Stomach (tissue), 9 donors: ENCODE data around the gene USP35. TPM values are rescaled to one million over a fixed set of nuclear protein-coding genes. Genes with fewer than 3 reads are reported as not detected.
"Not testable (repeated sequence)": the region's sequence is repeated elsewhere in the genome, so short reads cannot be mapped to it uniquely, and the experiment has no call there.

Experiments
- DNase-seq, 2 donors: peaks; one replicate each; pipeline versions ENCODE4 v3.0.0 to v3.0.0-alpha.2; 2013 to 2019
- H3K27ac ChIP-seq, 5 donors: fragments of 200-600 bp in 4 of 5; sonication (generic) in 4 of 5; one replicate each; pipeline ENCODE4 v1.5.1; 2013 to 2019; ENCODE audit warnings: mild to moderate bottlenecking in 1 of 5, moderate library complexity in 1 of 5
- H3K27me3 ChIP-seq, 3 donors: fragments of 200-600 bp; sonication (generic); one replicate each; pipeline ENCODE4 v1.5.1; 2017 to 2019; ENCODE audit warnings: mixed run types in 1 of 3
- H3K36me3 ChIP-seq, 4 donors: fragments of 200-600 bp; sonication (generic); 1 replicate in 3 of 4; 2 replicates in 1 of 4; pipeline ENCODE4 v1.5.1; 2016 to 2019
- H3K4me1 ChIP-seq, 4 donors: fragments of 200-600 bp; sonication (generic); one replicate each; pipeline ENCODE4 v1.5.1; 2016 to 2019
- H3K4me3 ChIP-seq, 4 donors: fragments of 200-600 bp; sonication (generic) in 3 of 4; one replicate each; pipeline ENCODE4 v1.5.1; 2016 to 2019; ENCODE audit warnings: mild to moderate bottlenecking in 1 of 4
- H3K9me3 ChIP-seq, 4 donors: fragments of 200-600 bp; sonication (generic); one replicate each; pipeline ENCODE4 v1.5.1; 2016 to 2019
- CTCF ChIP-seq, 7 experiments: fragments of 450-650 bp in 4 of 7; fragments of 200-600 bp in 3 of 7; sonication (generic) in 3 of 7; IDR thresholded peaks; one replicate each; pipeline ENCODE4 v1.5.1; 2016 to 2019; ENCODE audit warnings: antibody characterized with exemption in 7 of 7, control low read depth in 2 of 7, mild to moderate bottlenecking in 1 of 7
- EP300 ChIP-seq: sonication (generic); formaldehyde crosslinking; IDR thresholded peaks from one replicate; pipeline ENCODE4 v1.6.1; 2017; ENCODE audit warnings: antibody characterized with exemption
- POLR2A ChIP-seq, 4 donors: fragments of 450-650 bp; IDR thresholded peaks; one replicate each; pipeline ENCODE4 v1.6.1; 2016; ENCODE audit warnings: antibody characterized with exemption in 4 of 4, control low read depth in 2 of 4, mild to moderate bottlenecking in 1 of 4, moderate library complexity in 1 of 4
- POLR2AphosphoS5 ChIP-seq, 3 donors: sonication (generic); formaldehyde crosslinking; IDR thresholded peaks; one replicate each; pipeline ENCODE4 v1.6.1; 2016; ENCODE audit warnings: antibody characterized with exemption in 3 of 3
- WGBS, 5 donors: extraction: QIAGEN DNeasy Blood & Tissue Kit in 3 of 5; methylation state at CpG; one replicate each; pipeline versions ENCODE4 v1.1.5 to v1.1.7; 2013 to 2018; 5-methylcytosine and 5-hydroxymethylcytosine counted together
- intact Hi-C: fragments of 100-400 bp; cut with DNase I; formaldehyde crosslinking; loops from one replicate; pipeline ENCODE4 v1.15.1; 2023; ENCODE audit warnings: low total_unique reads
- polyA plus RNA-seq, 3 donors: library from polyadenylated mRNA; stranded (reverse); fragments of 200-250 nt; gene quantifications; one replicate each; pipeline ENCODE4 v1.2.3, GENCODE V29; 2013
- total RNA-seq, 5 donors: library from RNA; depleted of rRNA; stranded (reverse); fragments of >200 nt; gene quantifications; one replicate each; pipeline versions ENCODE4 v1.1.0 to v1.2.3, GENCODE V29; 2014 to 2016
- donor health status: healthy with polysubstance abuse.
- donor health status: Bipolar disorder and iron deficiency.
- donor health status: healthy.

USP35 gene
- total and polyA plus RNA-seq, 8 donors = 0.61 to 68.4 (median 4.9) TPM

- TF ChIP-seq CTCF (IDR thresholded peaks at IDR 0.05) (no peak), POLR2A (IDR thresholded peaks at IDR 0.05) (no peak), EP300 (no peak)
- intact Hi-C loops = loop anchor here (10.0 kb wide), 1 partner anchor 336 kb away; no protein-coding TSS in a partner anchor
- H3K36me3 ChIP-seq = peaks cover 5 to 29% (median 27%) of the 10 kb centered on the region in 4 donors
- 68 to 92% (median 88%) methylated on average over 2 of the region's 2 CpGs for WGBS, 5 donors
- no peak for DNase-seq
- peak overlapping the region in 1 of 5 donors; percentile 1 for H3K27ac ChIP-seq
- no peaks in the 10 kb centered on the region for H3K9me3 ChIP-seq
- H3K4me3 ChIP-seq = no peak overlapping the region
- H3K27me3 ChIP-seq = no peaks in the 10 kb centered on the region
- peaks cover 0 to 25% (median 12%) of the 10 kb centered on the region in 4 donors for H3K4me1 ChIP-seq
Measured at GRCh38 chr11:78229106-78229505, 40.4 kb downstream of the USP35 start.

GRCh38 chr11:78230161-78230877 lies 41.6 kb downstream of the USP35 start:
- peaks cover 0 to 25% (median 12%) of the 10 kb centered on the region in 4 donors for H3K4me1 ChIP-seq
- H3K27me3 ChIP-seq = no peaks in the 10 kb centered on the region
- no peak overlapping the region for H3K4me3 ChIP-seq
- 80 to 88% (median 84%) methylated on average over 7 of the region's 7 CpGs for WGBS, 5 donors
- intact Hi-C loops = no loop called here
- DNase-seq = no peak
- H3K27ac ChIP-seq = no peak overlapping the region
- no peaks in the 10 kb centered on the region for H3K9me3 ChIP-seq
- TF ChIP-seq CTCF (IDR thresholded peaks at IDR 0.05) (no peak), POLR2AphosphoS5 (IDR thresholded peaks at IDR 0.05) (no peak), EP300 (no peak), POLR2A (IDR thresholded peaks at IDR 0.05) (no peak)
- H3K36me3 ChIP-seq = peaks cover 0 to 17% (median 15%) of the 10 kb centered on the region in 4 donors

- intact Hi-C loops = no loop called here
- Histone ChIP-seq H3K36me3 (no peaks in the 10 kb centered on the region), H3K4me3 (no peak overlapping the region), H3K4me1 (peaks cover 0 to 25% (median 12%) of the 10 kb centered on the region in 4 donors), H3K9me3 (no peaks in the 10 kb centered on the region), H3K27me3 (no peaks in the 10 kb centered on the region), H3K27ac (no peak overlapping the region)
- TF ChIP-seq POLR2A (IDR thresholded peaks at IDR 0.05) = no peak
- TF ChIP-seq CTCF (IDR thresholded peaks at IDR 0.05) = no peak
- peak in 1 of 3 donors; percentile 13 for TF ChIP-seq POLR2AphosphoS5 (IDR thresholded peaks at IDR 0.05)
- no peak for TF ChIP-seq EP300
- DNase-seq = peak in 1 of 2 donors; percentile 52
Measured at GRCh38 chr11:78231962-78232501, 43.3 kb downstream of the USP35 start.

- H3K27me3 ChIP-seq, intact Hi-C loops: not testable (repeated sequence)
- WGBS, 5 donors = 88 to 96% (median 91%) methylated on average over 6 of the region's 6 CpGs
Measured at GRCh38 chr11:78233046-78233445, 44.3 kb downstream of the USP35 start.

GRCh38 chr11:78234006-78234405 lies 45.3 kb downstream of the USP35 start:
- WGBS, 5 donors = 76 to 98% (median 93%) methylated on average over 5 of the region's 5 CpGs
- no peak for DNase-seq
- Histone ChIP-seq H3K36me3 (no peaks in the 10 kb centered on the region), H3K4me3 (no peak overlapping the region), H3K27me3 (no peaks in the 10 kb centered on the region), H3K4me1 (peaks cover 0 to 21% (median 12%) of the 10 kb centered on the region in 4 donors), H3K27ac (no peak overlapping the region), H3K9me3 (no peaks in the 10 kb centered on the region)
- intact Hi-C loops = no loop called here
- TF ChIP-seq POLR2AphosphoS5 (IDR thresholded peaks at IDR 0.05) = no peak
- no peak for TF ChIP-seq POLR2A (IDR thresholded peaks at IDR 0.05)
- no peak for TF ChIP-seq CTCF (IDR thresholded peaks at IDR 0.05)
- no peak for TF ChIP-seq EP300

More at GRCh38 chr11:78233046-78233445, 44.3 kb downstream of the USP35 start:
- not testable (repeated sequence) for H3K27ac ChIP-seq, DNase-seq, H3K36me3 ChIP-seq, H3K4me3 ChIP-seq, H3K9me3 ChIP-seq
- H3K4me1 ChIP-seq = peaks cover 0 to 25% (median 12%) of the 10 kb centered on the region in 4 donors
